CD4-positive, alpha-beta T cell (primary cell): ENCODE data around the gene CTNNA3. TPM values are rescaled to one million over a fixed set of nuclear protein-coding genes. Genes with fewer than 3 reads are reported as not detected.
"Not testable (repeated sequence)": the region's sequence is repeated elsewhere in the genome, so short reads cannot be mapped to it uniquely, and the experiment has no call there.

Experiments used
- ATAC-seq: fragments of 200-7000 bp; cut with Tn5 transposase; one replicate; pipeline ENCODE4 v1.10.0; 2022; ENCODE audit warnings: mild to moderate bottlenecking; ENCODE audit not compliant: poor library complexity
- CTCF ChIA-PET: fragments of 350-600 bp; sonication (Branson Sonifier 250); formaldehyde crosslinking; loops from one replicate; lab custom pipeline; 2021; ENCODE audit warnings: antibody characterized with exemption, inconsistent platforms; lab: Charles Lee
- POLR2A ChIA-PET: fragments of 350-600 bp; sonication (Branson Sonifier 250); formaldehyde crosslinking; loops from one replicate; lab custom pipeline; 2021; ENCODE audit warnings: antibody characterized with exemption, inconsistent platforms; lab: Charles Lee
- DNase-seq, 14 experiments: peaks; one replicate each; pipeline ENCODE4 v3.0.0-alpha.2; 2013 to 2020; ENCODE audit warnings: mixed read lengths in 2 of 14
- H3K27ac ChIP-seq, 2 donors: one replicate each; pipeline versions ENCODE4 v1.5.1 to v1.7.0; 2013; ENCODE audit warnings: low read length in 2 of 2, low read depth in 1 of 2, mild to moderate bottlenecking in 1 of 2
- H3K27me3 ChIP-seq, 2 experiments: 1 replicate in 1 of 2; 2 replicates in 1 of 2; pipeline versions ENCODE4 v1.6.1 to v1.7.0; 2013; ENCODE audit warnings: low read length in 2 of 2, control low read depth in 1 of 2, mild to moderate bottlenecking in 1 of 2, moderate library complexity in 1 of 2; ENCODE audit not compliant: insufficient read depth in 2 of 2, control insufficient read depth in 1 of 2
- H3K36me3 ChIP-seq: one replicate; pipeline ENCODE4 v1.6.1; 2013; ENCODE audit warnings: low read length, control low read depth; ENCODE audit not compliant: insufficient read depth
- H3K4me1 ChIP-seq: one replicate; pipeline ENCODE4 v1.6.1; 2013; ENCODE audit warnings: low read length, control low read depth; ENCODE audit not compliant: insufficient read depth
- H3K4me3 ChIP-seq: one replicate; pipeline ENCODE4 v1.5.1; 2013; ENCODE audit warnings: mild to moderate bottlenecking, low read length, moderate library complexity
- H3K9me3 ChIP-seq, 2 experiments: 1 replicate in 1 of 2; 2 replicates in 1 of 2; pipeline versions ENCODE4 v1.6.1 to v1.7.0; 2013; ENCODE audit warnings: low read length in 2 of 2, mild to moderate bottlenecking in 2 of 2, control low read depth in 1 of 2, moderate library complexity in 1 of 2; ENCODE audit not compliant: control insufficient read depth in 1 of 2, insufficient read depth in 1 of 2
- H3K27ac Mint-ChIP-seq: one replicate; pipeline ENCODE4 v1.8.0; 2020; ENCODE audit warnings: mixed read lengths
- H3K27me3 Mint-ChIP-seq: one replicate; pipeline ENCODE4 v1.8.0; 2021; ENCODE audit warnings: mixed read lengths
- H3K36me3 Mint-ChIP-seq: one replicate; pipeline ENCODE4 v1.8.0; 2021; ENCODE audit warnings: low read depth, mixed read lengths
- H3K4me1 Mint-ChIP-seq: one replicate; pipeline ENCODE4 v1.8.0; 2021; ENCODE audit warnings: low read depth, mixed read lengths
- H3K4me3 Mint-ChIP-seq: one replicate; pipeline ENCODE4 v1.8.0; 2020; ENCODE audit warnings: mild to moderate bottlenecking, mixed read lengths
- H3K9me3 Mint-ChIP-seq: one replicate; pipeline ENCODE4 v1.8.0; 2020; ENCODE audit warnings: mixed read lengths
- CTCF ChIP-seq: fragments of 200-600 bp; IDR thresholded peaks from one replicate; pipeline ENCODE4 v1.8.0; 2022; ENCODE audit warnings: antibody characterized with exemption, mild to moderate bottlenecking
- intact Hi-C, 2 experiments: fragments of 100-400 bp; cut with DNase I in 1 of 2; cut with micrococcal nuclease in 1 of 2; formaldehyde crosslinking; loops; one replicate each; pipeline versions ENCODE4 v1.15.1 to v1.9.0; 2023 to 2025; cut with DNase I, micrococcal nuclease
- total RNA-seq, 174 experiments: library from RNA in 2 of 174; stranded (reverse) in 2 of 174; gene quantifications; one replicate each; pipeline ENCODE4 v1.2.3 and lab custom pipeline; 2021 to 2026

CTNNA3 gene
- total RNA-seq, 2 experiments from 2014 or later = 0.80 TPM; not detected in 1

GRCh38 chr10:67684140-67684539, 11.9 kb downstream of the CTNNA3 start:
- H3K36me3 Mint-ChIP-seq, intact Hi-C loops, H3K27me3 Mint-ChIP-seq, DNase-seq, ATAC-seq, H3K36me3 ChIP-seq, H3K4me3 ChIP-seq, POLR2A ChIA-PET, H3K27ac ChIP-seq, H3K27ac Mint-ChIP-seq, H3K4me1 Mint-ChIP-seq, H3K27me3 ChIP-seq, H3K4me3 Mint-ChIP-seq, H3K4me1 ChIP-seq: not testable (repeated sequence)
- CTCF ChIA-PET = interaction anchor here (1.4 kb wide), 1 partner anchor 95 kb away, joined by 3 read pairs; no protein-coding TSS in a partner anchor
- H3K9me3 Mint-ChIP-seq = peaks cover 11% of the 10 kb centered on the region
- H3K9me3 ChIP-seq = peaks cover 15 to 18% of the 10 kb centered on the region in 2 experiments

GRCh38 chr10:67678335-67678974, 17.5 kb downstream of the CTNNA3 start:
- Histone ChIP-seq H3K27me3 (peaks cover 4 to 12% of the 10 kb centered on the region in 2 experiments), H3K36me3 (no peaks in the 10 kb centered on the region), H3K4me3 (no peak overlapping the region), H3K4me1 (no peaks in the 10 kb centered on the region), H3K9me3 (peaks cover 4 to 6% of the 10 kb centered on the region in 2 experiments), H3K27ac (no peak overlapping the region)
- Mint-ChIP-seq H3K27me3 (peaks cover 40% of the 10 kb centered on the region), H3K4me1 (no peaks in the 10 kb centered on the region), H3K4me3 (no peak overlapping the region), H3K36me3 (peaks cover 5% of the 10 kb centered on the region), H3K27ac (no peak overlapping the region), H3K9me3 (peaks cover 4% of the 10 kb centered on the region)
- CTCF ChIA-PET = no interaction called here
- DNase-seq = no peak
- intact Hi-C loops = no loop called here
- no peak for ATAC-seq
- POLR2A ChIA-PET = no interaction called here
- no peak for TF ChIP-seq CTCF

GRCh38 chr10:67676208-67676825, 19.7 kb downstream of the CTNNA3 start:
- no peak for TF ChIP-seq CTCF
- Mint-ChIP-seq H3K4me1 (no peaks in the 10 kb centered on the region), H3K27me3 (peaks cover 40% of the 10 kb centered on the region), H3K27ac (no peak overlapping the region), H3K4me3 (no peak overlapping the region), H3K9me3 (no peaks in the 10 kb centered on the region), H3K36me3 (no peaks in the 10 kb centered on the region)
- no peak overlapping the region for H3K4me3 ChIP-seq
- CTCF ChIA-PET = no interaction called here
- intact Hi-C loops = no loop called here
- H3K27ac ChIP-seq = no peak overlapping the region
- no peaks in the 10 kb centered on the region for H3K36me3 ChIP-seq
- DNase-seq = no peak
- ATAC-seq = no peak
- no peaks in the 10 kb centered on the region for H3K9me3 ChIP-seq
- H3K27me3 ChIP-seq = peaks cover 4 to 12% of the 10 kb centered on the region in 2 experiments
- POLR2A ChIA-PET = interaction anchor here (0.6 kb wide), 1 partner anchor 437 kb away, joined by 3 read pairs; no protein-coding TSS in a partner anchor
- no peaks in the 10 kb centered on the region for H3K4me1 ChIP-seq
